IMR-90 (cell line): ENCODE data around the gene RBBP8NL.

Experiments used
- BHLHE40 ChIP-seq: fragments of 150-350 bp; IDR thresholded peaks from 2 replicates; pipeline ENCODE4 v1.6.1; 2016; ENCODE audit warnings: mild to moderate bottlenecking, low read depth, low read length
- CEBPB ChIP-seq: IDR thresholded peaks from 2 replicates; pipeline ENCODE4 v1.6.1; 2012; ENCODE audit warnings: low read depth, low read length, improper control_type of control experiment
- CHD1 ChIP-seq: IDR thresholded peaks from 2 replicates; pipeline ENCODE4 v1.6.1; 2012; ENCODE audit warnings: low read depth, low read length, improper control_type of control experiment
- FOS ChIP-seq: fragments of 150-350 bp; IDR thresholded peaks from 2 replicates; pipeline ENCODE4 v1.6.1; 2016; ENCODE audit warnings: low read depth, low read length
- MXI1 ChIP-seq: IDR thresholded peaks from 2 replicates; pipeline ENCODE4 v1.6.1; 2012; ENCODE audit warnings: low read depth, mild to moderate bottlenecking, low read length, moderate library complexity, borderline replicate concordance
- NFE2L2 ChIP-seq: fragments of 150-350 bp; IDR thresholded peaks from 2 replicates; pipeline ENCODE4 v1.6.1; 2016; ENCODE audit warnings: low read depth, mild to moderate bottlenecking, low read length
- POLR2A ChIP-seq: IDR thresholded peaks from 2 replicates; pipeline ENCODE4 v1.6.1; 2012; ENCODE audit warnings: mild to moderate bottlenecking, low read depth, low read length
- RAD21 ChIP-seq: IDR thresholded peaks from 2 replicates; pipeline ENCODE4 v1.6.1; 2012; ENCODE audit warnings: low read length, improper control_type of control experiment
- SMC3 ChIP-seq: fragments of 150-350 bp; IDR thresholded peaks from 2 replicates; pipeline ENCODE4 v1.6.1; 2016; ENCODE audit warnings: low read depth, mild to moderate bottlenecking, antibody characterized with exemption, low read length, moderate library complexity
- TF ChIP-seq, protein P1 (sequence below): conservative IDR thresholded peaks from 2 replicates; pipeline ENCODE4 v1.5.1; 2012; ENCODE audit warnings: mild to moderate bottlenecking, low read depth, low read length, improper control_type of control experiment
- TF ChIP-seq, protein P2 (sequence below): fragments of 150-350 bp; IDR thresholded peaks from 2 replicates; pipeline ENCODE4 v1.6.1; 2016; ENCODE audit warnings: low read depth, mild to moderate bottlenecking, low read length, moderate library complexity, borderline replicate concordance
- TF ChIP-seq, protein P3 (sequence below): fragments of 150-350 bp; IDR thresholded peaks from 2 replicates; pipeline ENCODE4 v1.6.1; 2017; ENCODE audit warnings: mild to moderate bottlenecking, antibody characterized with exemption, low read length, low read depth

DNA sequence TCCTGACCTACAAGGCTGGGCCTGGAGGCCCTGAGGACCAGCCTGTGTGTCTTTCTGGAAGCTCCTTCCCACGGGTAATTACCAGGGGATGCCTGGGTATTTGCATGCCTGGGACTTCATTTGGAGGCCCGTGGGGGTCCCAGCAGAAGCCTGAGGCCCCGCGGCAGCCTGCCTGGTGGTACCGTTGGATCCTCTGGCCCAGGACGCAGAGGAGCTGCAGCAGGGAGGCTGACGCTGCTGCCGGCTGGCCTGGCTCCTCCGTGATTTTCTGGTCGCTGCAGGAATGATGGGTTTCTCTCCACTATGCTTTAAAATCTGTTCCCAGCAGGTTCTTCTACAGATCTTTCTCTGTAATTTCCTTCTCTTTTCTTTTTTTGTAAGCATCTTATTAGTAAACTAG lies 26.8 kb downstream of the RBBP8NL start:
- TF ChIP-seq MXI1 = no peak
- TF ChIP-seq, protein P1, sequence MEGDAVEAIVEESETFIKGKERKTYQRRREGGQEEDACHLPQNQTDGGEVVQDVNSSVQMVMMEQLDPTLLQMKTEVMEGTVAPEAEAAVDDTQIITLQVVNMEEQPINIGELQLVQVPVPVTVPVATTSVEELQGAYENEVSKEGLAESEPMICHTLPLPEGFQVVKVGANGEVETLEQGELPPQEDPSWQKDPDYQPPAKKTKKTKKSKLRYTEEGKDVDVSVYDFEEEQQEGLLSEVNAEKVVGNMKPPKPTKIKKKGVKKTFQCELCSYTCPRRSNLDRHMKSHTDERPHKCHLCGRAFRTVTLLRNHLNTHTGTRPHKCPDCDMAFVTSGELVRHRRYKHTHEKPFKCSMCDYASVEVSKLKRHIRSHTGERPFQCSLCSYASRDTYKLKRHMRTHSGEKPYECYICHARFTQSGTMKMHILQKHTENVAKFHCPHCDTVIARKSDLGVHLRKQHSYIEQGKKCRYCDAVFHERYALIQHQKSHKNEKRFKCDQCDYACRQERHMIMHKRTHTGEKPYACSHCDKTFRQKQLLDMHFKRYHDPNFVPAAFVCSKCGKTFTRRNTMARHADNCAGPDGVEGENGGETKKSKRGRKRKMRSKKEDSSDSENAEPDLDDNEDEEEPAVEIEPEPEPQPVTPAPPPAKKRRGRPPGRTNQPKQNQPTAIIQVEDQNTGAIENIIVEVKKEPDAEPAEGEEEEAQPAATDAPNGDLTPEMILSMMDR = no peak
- no peak for TF ChIP-seq FOS
- no peak for TF ChIP-seq POLR2A
- TF ChIP-seq CEBPB = no peak
- no peak for TF ChIP-seq SMC3
- TF ChIP-seq RAD21 = no peak
- TF ChIP-seq, protein P2, sequence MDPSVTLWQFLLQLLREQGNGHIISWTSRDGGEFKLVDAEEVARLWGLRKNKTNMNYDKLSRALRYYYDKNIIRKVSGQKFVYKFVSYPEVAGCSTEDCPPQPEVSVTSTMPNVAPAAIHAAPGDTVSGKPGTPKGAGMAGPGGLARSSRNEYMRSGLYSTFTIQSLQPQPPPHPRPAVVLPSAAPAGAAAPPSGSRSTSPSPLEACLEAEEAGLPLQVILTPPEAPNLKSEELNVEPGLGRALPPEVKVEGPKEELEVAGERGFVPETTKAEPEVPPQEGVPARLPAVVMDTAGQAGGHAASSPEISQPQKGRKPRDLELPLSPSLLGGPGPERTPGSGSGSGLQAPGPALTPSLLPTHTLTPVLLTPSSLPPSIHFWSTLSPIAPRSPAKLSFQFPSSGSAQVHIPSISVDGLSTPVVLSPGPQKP = no peak
- TF ChIP-seq BHLHE40 = no peak
- no peak for TF ChIP-seq NFE2L2
- TF ChIP-seq, protein P3, sequence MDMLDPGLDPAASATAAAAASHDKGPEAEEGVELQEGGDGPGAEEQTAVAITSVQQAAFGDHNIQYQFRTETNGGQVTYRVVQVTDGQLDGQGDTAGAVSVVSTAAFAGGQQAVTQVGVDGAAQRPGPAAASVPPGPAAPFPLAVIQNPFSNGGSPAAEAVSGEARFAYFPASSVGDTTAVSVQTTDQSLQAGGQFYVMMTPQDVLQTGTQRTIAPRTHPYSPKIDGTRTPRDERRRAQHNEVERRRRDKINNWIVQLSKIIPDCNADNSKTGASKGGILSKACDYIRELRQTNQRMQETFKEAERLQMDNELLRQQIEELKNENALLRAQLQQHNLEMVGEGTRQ = no peak
- no peak for TF ChIP-seq CHD1
